ENCODE results near the gene THRB.

THRB gene

GRCh38 chr3:24487325-24488262 is 7.1 kb downstream of the THRB start:
- Histone ChIP-seq H3K14ac (ENCODE audit: low read length) (no peak overlapping the region), H2BK120ac (ENCODE audit: low read depth, low read length) (no peak overlapping the region), H4K91ac (ENCODE audit: low read depth, low read length, poor library complexity) (no peak overlapping the region), H2BK5ac (ENCODE audit: low read length) (no peak overlapping the region), H3K27me3 (ENCODE audit: control insufficient read depth in 3 of 3, insufficient read depth in 3 of 3, low read depth in 1 of 3, low read length in 3 of 3) (peaks cover 0 to 14% (median 0%) of the 10 kb centered on the region in 3 experiments), H3K9ac (ENCODE audit: low read depth, low read length, poor library complexity) (no peak overlapping the region), H4K8ac (ENCODE audit: low read depth, low read length) (no peak overlapping the region), H2BK12ac (ENCODE audit: low read length) (no peak overlapping the region), H3K36me3 (replicated peaks in 1 of 2; ENCODE audit: control insufficient read depth in 2 of 2, insufficient read depth in 2 of 2, low read length in 2 of 2) (no peaks in the 10 kb centered on the region), H3K23ac (ENCODE audit: low read depth, low read length, poor library complexity) (no peak overlapping the region), H3K27ac (replicated peaks; ENCODE audit: low read length) (no peak overlapping the region), H2AFZ (ENCODE audit: low read length) (no peak overlapping the region), H3K4ac (ENCODE audit: low read length) (no peak overlapping the region), H3K4me3 (ENCODE audit: low read length in 2 of 2) (no peak overlapping the region), H3K9me3 (replicated peaks in 1 of 2; ENCODE audit: control insufficient read depth in 2 of 2, insufficient read depth in 1 of 2, low read depth in 1 of 2, low read length in 2 of 2) (no peaks in the 10 kb centered on the region), H2BK15ac (ENCODE audit: low read length) (no peak overlapping the region), H2AK5ac (ENCODE audit: low read depth, low read length) (no peak overlapping the region), H3K4me2 (ENCODE audit: insufficient read depth, low read length, poor library complexity, severe bottlenecking) (no peak overlapping the region), H3K18ac (ENCODE audit: low read length) (no peak overlapping the region), H3K4me1 (ENCODE audit: control insufficient read depth in 2 of 2, insufficient read depth in 1 of 2, low read depth in 1 of 2, low read length in 2 of 2) (no peaks in the 10 kb centered on the region), H3K79me1 (ENCODE audit: low read depth, low read length) (no peaks in the 10 kb centered on the region)
- no peak for DNase-seq (ENCODE audit: low spot score)

DNA sequence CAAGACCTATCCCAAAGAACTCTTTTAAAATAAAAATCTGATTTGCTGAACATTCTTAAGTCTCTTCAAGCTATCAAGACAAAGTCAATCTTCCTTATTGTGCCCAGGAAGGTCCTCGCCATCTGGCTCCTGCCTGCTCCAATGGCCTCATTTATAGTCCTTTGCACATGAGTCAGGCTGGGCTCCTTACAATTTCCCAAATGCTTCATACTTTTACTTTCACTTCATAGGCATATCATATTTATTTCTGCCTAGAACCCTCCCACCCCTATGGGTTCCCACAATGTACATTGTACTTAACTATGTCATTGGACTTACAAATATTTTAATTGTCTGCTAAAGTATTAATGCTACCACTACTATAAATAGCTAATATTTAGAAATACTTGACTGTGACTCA is 9.1 kb downstream of the THRB start:
- DNase-seq (ENCODE audit: low spot score): no peak
- no peak overlapping the region for H2BK12ac ChIP-seq (ENCODE audit: low read length)
- no CpG with 5 or more reads among the region's 1 CpG for WGBS, 2 donors (ENCODE audit: extremely low coverage in 2 of 2, insufficient read length in 2 of 2, insufficient replicate concordance in 1 of 2)
- H3K18ac ChIP-seq (ENCODE audit: low read length): no peak overlapping the region
- H2BK15ac ChIP-seq (ENCODE audit: low read length): no peak overlapping the region
- no peak overlapping the region for H3K27ac ChIP-seq (replicated peaks; ENCODE audit: low read length)
- no peak overlapping the region for H3K23ac ChIP-seq (ENCODE audit: low read depth, low read length, poor library complexity)
- H3K27me3 ChIP-seq (ENCODE audit: control insufficient read depth in 3 of 3, insufficient read depth in 3 of 3, low read depth in 1 of 3, low read length in 3 of 3): no peaks in the 10 kb centered on the region
- no peak overlapping the region for H3K4ac ChIP-seq (ENCODE audit: low read length)
- H4K8ac ChIP-seq (ENCODE audit: low read depth, low read length): no peak overlapping the region
- H3K4me1 ChIP-seq (ENCODE audit: control insufficient read depth in 2 of 2, insufficient read depth in 1 of 2, low read depth in 1 of 2, low read length in 2 of 2): no peaks in the 10 kb centered on the region
- H3K4me2 ChIP-seq (ENCODE audit: insufficient read depth, low read length, poor library complexity, severe bottlenecking): no peak overlapping the region
- no peak overlapping the region for H2AK5ac ChIP-seq (ENCODE audit: low read depth, low read length)
- H3K9ac ChIP-seq (ENCODE audit: low read depth, low read length, poor library complexity): no peak overlapping the region
- H3K79me1 ChIP-seq (ENCODE audit: low read depth, low read length): no peaks in the 10 kb centered on the region
- no peak overlapping the region for H2AFZ ChIP-seq (ENCODE audit: low read length)
- H2BK5ac ChIP-seq (ENCODE audit: low read length): no peak overlapping the region
- no peaks in the 10 kb centered on the region for H3K9me3 ChIP-seq (replicated peaks in 1 of 2; ENCODE audit: control insufficient read depth in 2 of 2, insufficient read depth in 1 of 2, low read depth in 1 of 2, low read length in 2 of 2)
- no peaks in the 10 kb centered on the region for H3K36me3 ChIP-seq (replicated peaks in 1 of 2; ENCODE audit: control insufficient read depth in 2 of 2, insufficient read depth in 2 of 2, low read length in 2 of 2)
- no peak overlapping the region for H3K4me3 ChIP-seq (ENCODE audit: low read length in 2 of 2)
- H4K91ac ChIP-seq (ENCODE audit: low read depth, low read length, poor library complexity): no peak overlapping the region
- no peak overlapping the region for H2BK120ac ChIP-seq (ENCODE audit: low read depth, low read length)
- H3K14ac ChIP-seq (ENCODE audit: low read length): no peak overlapping the region

- H3K4me1 ChIP-seq (ENCODE audit: control insufficient read depth in 2 of 2, insufficient read depth in 1 of 2, low read depth in 1 of 2, low read length in 2 of 2): peaks cover 0 to 2% of the 10 kb centered on the region in 2 donors
- no peak overlapping the region for H3K27ac ChIP-seq (replicated peaks; ENCODE audit: low read length)
- no peak overlapping the region for H3K18ac ChIP-seq (ENCODE audit: low read length)
- H3K14ac ChIP-seq (ENCODE audit: low read length): no peak overlapping the region
- H3K36me3 ChIP-seq (replicated peaks in 1 of 2; ENCODE audit: control insufficient read depth in 2 of 2, insufficient read depth in 2 of 2, low read length in 2 of 2): no peaks in the 10 kb centered on the region
- H3K4ac ChIP-seq (ENCODE audit: low read length): no peak overlapping the region
- no peaks in the 10 kb centered on the region for H3K79me1 ChIP-seq (ENCODE audit: low read depth, low read length)
- H2BK12ac ChIP-seq (ENCODE audit: low read length): no peak overlapping the region
- no peak overlapping the region for H3K23ac ChIP-seq (ENCODE audit: low read depth, low read length, poor library complexity)
- no peak overlapping the region for H2AFZ ChIP-seq (ENCODE audit: low read length)
- H2AK5ac ChIP-seq (ENCODE audit: low read depth, low read length): no peak overlapping the region
- no peak overlapping the region for H2BK120ac ChIP-seq (ENCODE audit: low read depth, low read length)
- no peak overlapping the region for H3K9ac ChIP-seq (ENCODE audit: low read depth, low read length, poor library complexity)
- no CpG with 5 or more reads among the region's 3 CpGs for WGBS, 2 donors (ENCODE audit: extremely low coverage in 2 of 2, insufficient read length in 2 of 2, insufficient replicate concordance in 1 of 2)
- H4K8ac ChIP-seq (ENCODE audit: low read depth, low read length): no peak overlapping the region
- H2BK15ac ChIP-seq (ENCODE audit: low read length): no peak overlapping the region
- DNase-seq (ENCODE audit: low spot score): no peak
- no peak overlapping the region for H4K91ac ChIP-seq (ENCODE audit: low read depth, low read length, poor library complexity)
- H3K4me2 ChIP-seq (ENCODE audit: insufficient read depth, low read length, poor library complexity, severe bottlenecking): no peak overlapping the region
- H2BK5ac ChIP-seq (ENCODE audit: low read length): no peak overlapping the region
- no peak overlapping the region for H3K4me3 ChIP-seq (ENCODE audit: low read length in 2 of 2)
- H3K27me3 ChIP-seq (ENCODE audit: control insufficient read depth in 3 of 3, insufficient read depth in 3 of 3, low read depth in 1 of 3, low read length in 3 of 3): no peaks in the 10 kb centered on the region
- no peaks in the 10 kb centered on the region for H3K9me3 ChIP-seq (replicated peaks in 1 of 2; ENCODE audit: control insufficient read depth in 2 of 2, insufficient read depth in 1 of 2, low read depth in 1 of 2, low read length in 2 of 2)
Measured at GRCh38 chr3:24483873-24484272, 10.8 kb downstream of the THRB start.

DNA sequence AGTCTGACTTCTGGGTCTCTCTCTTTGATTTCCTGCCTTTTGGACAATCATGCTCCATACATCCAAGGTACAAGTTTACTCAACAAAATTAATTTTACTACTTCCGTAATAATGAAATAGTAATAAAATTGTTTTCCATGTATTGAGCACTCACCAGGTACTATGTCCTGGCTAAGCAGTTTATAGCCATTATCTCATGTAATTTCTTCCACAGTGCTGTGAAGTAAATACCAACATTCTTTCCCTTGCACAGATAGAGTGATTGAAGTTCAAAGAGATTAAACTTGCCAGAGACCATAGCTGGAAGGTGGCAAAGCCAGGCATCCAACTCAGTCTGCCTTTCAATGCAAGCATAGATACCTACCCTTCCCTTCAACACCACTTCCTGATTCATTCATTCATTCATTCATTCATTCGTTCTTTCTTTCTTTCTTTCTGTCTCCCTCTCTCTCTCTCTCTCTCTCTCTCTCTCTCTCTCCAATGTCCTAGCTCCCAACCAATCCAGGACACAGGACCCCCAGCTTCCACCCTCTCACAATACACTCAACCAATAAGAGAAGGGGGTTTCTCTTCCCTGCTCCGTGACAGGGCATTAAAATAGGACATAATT is 12.4 kb downstream of the THRB start:
- Histone ChIP-seq H3K18ac (ENCODE audit: low read length) (no peak overlapping the region), H3K27me3 (ENCODE audit: control insufficient read depth in 3 of 3, insufficient read depth in 3 of 3, low read depth in 1 of 3, low read length in 3 of 3) (no peaks in the 10 kb centered on the region), H3K9ac (ENCODE audit: low read depth, low read length, poor library complexity) (no peak overlapping the region), H3K4ac (ENCODE audit: low read length) (no peak overlapping the region), H3K14ac (ENCODE audit: low read length) (no peak overlapping the region), H2BK5ac (ENCODE audit: low read length) (no peak overlapping the region), H4K8ac (ENCODE audit: low read depth, low read length) (no peak overlapping the region), H3K4me1 (ENCODE audit: control insufficient read depth in 2 of 2, insufficient read depth in 1 of 2, low read depth in 1 of 2, low read length in 2 of 2) (peaks cover 0 to 5% of the 10 kb centered on the region in 2 donors), H2AFZ (ENCODE audit: low read length) (no peak overlapping the region), H3K36me3 (replicated peaks in 1 of 2; ENCODE audit: control insufficient read depth in 2 of 2, insufficient read depth in 2 of 2, low read length in 2 of 2) (no peaks in the 10 kb centered on the region), H3K79me1 (ENCODE audit: low read depth, low read length) (no peaks in the 10 kb centered on the region), H2AK5ac (ENCODE audit: low read depth, low read length) (no peak overlapping the region), H3K4me2 (ENCODE audit: insufficient read depth, low read length, poor library complexity, severe bottlenecking) (no peak overlapping the region), H3K9me3 (replicated peaks in 1 of 2; ENCODE audit: control insufficient read depth in 2 of 2, insufficient read depth in 1 of 2, low read depth in 1 of 2, low read length in 2 of 2) (no peaks in the 10 kb centered on the region), H4K91ac (ENCODE audit: low read depth, low read length, poor library complexity) (no peak overlapping the region), H2BK120ac (ENCODE audit: low read depth, low read length) (no peak overlapping the region), H3K23ac (ENCODE audit: low read depth, low read length, poor library complexity) (no peak overlapping the region), H2BK12ac (ENCODE audit: low read length) (no peak overlapping the region), H3K4me3 (ENCODE audit: low read length in 2 of 2) (no peak overlapping the region), H3K27ac (replicated peaks; ENCODE audit: low read length) (no peak overlapping the region), H2BK15ac (ENCODE audit: low read length) (no peak overlapping the region)
- 100% methylated on average over 1 of the region's 3 CpGs; no CpG with 5 or more reads in 1 of the 2 donors for WGBS, 2 donors (ENCODE audit: extremely low coverage in 2 of 2, insufficient read length in 2 of 2, insufficient replicate concordance in 1 of 2)
- no peak for DNase-seq (ENCODE audit: low spot score)
